H1 (cell line): ENCODE data around the gene RPIA. TPM values are rescaled to one million over a fixed set of nuclear protein-coding genes. Genes with fewer than 3 reads are reported as not detected.

ENCODE experiments used
- CTCF ChIA-PET: fragments of 300-600 bp; sonication (Branson Sonifier 250); formaldehyde crosslinking; loops from one replicate; lab custom pipeline; 2021; ENCODE audit not compliant: partially characterized antibody; lab: Charles Lee
- POLR2A ChIA-PET: fragments of 300-600 bp; sonication (Branson Sonifier 250); formaldehyde crosslinking; loops from one replicate; lab custom pipeline; 2021; ENCODE audit warnings: inconsistent platforms; ENCODE audit not compliant: partially characterized antibody; lab: Charles Lee
- DNase-seq, 2 experiments: peaks; one replicate each; pipeline versions ENCODE4 v3.0.0 to v3.0.0-alpha.2; 2010 to 2022; ENCODE audit warnings: low spot score in 2 of 2, low read depth in 1 of 2, mixed read lengths in 1 of 2
- FAIRE-seq: peaks from 2 replicates; lab custom pipeline; 2011; peaks lifted over from hg19 to GRCh38; lab: Jason Lieb, UNC
- H2AFZ ChIP-seq: 2 replicates; pipeline ENCODE4 v1.8.1; 2012; ENCODE audit warnings: low read length, inconsistent platforms
- H2AK5ac ChIP-seq: 2 replicates; pipeline ENCODE4 v1.6.1; 2013; ENCODE audit warnings: low read depth, low read length
- H2BK120ac ChIP-seq: replicated peaks from 2 replicates; pipeline ENCODE3; 2013; ENCODE audit warnings: low read depth, low read length, inconsistent platforms
- H2BK12ac ChIP-seq: 2 replicates; pipeline ENCODE4 v1.6.1; 2013; ENCODE audit warnings: low read depth, low read length
- H2BK15ac ChIP-seq: 2 replicates; pipeline ENCODE4 v1.6.1; 2013; ENCODE audit warnings: low read length
- H2BK20ac ChIP-seq: 2 replicates; pipeline ENCODE4 v1.6.1; 2013; ENCODE audit warnings: low read length
- H2BK5ac ChIP-seq: 2 replicates; pipeline ENCODE4 v1.6.1; 2013; ENCODE audit warnings: low read depth, low read length
- H3K14ac ChIP-seq: 2 replicates; pipeline ENCODE4 v1.6.1; 2013; ENCODE audit warnings: inconsistent platforms; ENCODE audit not compliant: insufficient read length
- H3K18ac ChIP-seq: 2 replicates; pipeline ENCODE4 v1.6.1; 2013; ENCODE audit warnings: low read length; ENCODE audit errors: extremely low read depth
- H3K23ac ChIP-seq: 2 replicates; pipeline ENCODE4 v1.6.1; 2013; ENCODE audit warnings: inconsistent platforms; ENCODE audit not compliant: insufficient read length
- H3K23me2 ChIP-seq: 2 replicates; pipeline ENCODE4 v1.6.1; 2013; ENCODE audit warnings: low read depth, low read length
- H3K27ac ChIP-seq: 2 replicates; pipeline ENCODE4 v1.6.1; 2011; ENCODE audit warnings: low read depth, low read length, inconsistent platforms
- H3K27me3 ChIP-seq, 4 experiments: replicated peaks in 1 of 4; 1 replicate in 1 of 4; 2 replicates in 3 of 4; pipeline versions ENCODE4 v1.6.1 to v1.8.1; 2011 to 2013; ENCODE audit warnings: low read length in 3 of 4, mild to moderate bottlenecking in 3 of 4, inconsistent platforms in 2 of 4, mixed read lengths in 2 of 4, moderate library complexity in 1 of 4; ENCODE audit not compliant: control insufficient read depth in 3 of 4, insufficient read depth in 3 of 4; ENCODE audit errors: extremely low read depth in 1 of 4
- H3K36me3 ChIP-seq, 4 experiments: 2 replicates each; pipeline versions ENCODE4 v1.6.1 to v1.8.1; 2011 to 2013; ENCODE audit warnings: mild to moderate bottlenecking in 4 of 4, low read length in 3 of 4, moderate library complexity in 2 of 4, control low read depth in 1 of 4, inconsistent platforms in 1 of 4; ENCODE audit not compliant: insufficient read depth in 4 of 4, control insufficient read depth in 2 of 4
- H3K4ac ChIP-seq: replicated peaks from 2 replicates; pipeline ENCODE3; 2013; ENCODE audit warnings: low read length, low read depth, mixed read lengths, inconsistent platforms; ENCODE audit not compliant: insufficient read length
- H3K4me1 ChIP-seq, 4 experiments: replicated peaks in 1 of 4; 1 replicate in 1 of 4; 2 replicates in 3 of 4; pipeline versions ENCODE4 v1.6.1 to v1.8.1; 2011 to 2013; ENCODE audit warnings: low read length in 3 of 4, inconsistent platforms in 2 of 4, mixed read lengths in 1 of 4; ENCODE audit not compliant: insufficient read depth in 4 of 4, control insufficient read depth in 3 of 4
- H3K4me2 ChIP-seq, 2 experiments: 2 replicates each; pipeline versions ENCODE4 v1.6.1 to v1.8.1; 2011 to 2013; ENCODE audit warnings: low read depth in 2 of 2, low read length in 2 of 2, control low read depth in 1 of 2, inconsistent platforms in 1 of 2, mild to moderate bottlenecking in 1 of 2; ENCODE audit not compliant: insufficient read depth in 1 of 2
- H3K4me3 ChIP-seq, 4 experiments: fragments of 200-600, 300-600 bp in 1 of 4; sonication (generic), shearing (Covaris generic), sonication (Bioruptor Twin) in 1 of 4; 2 replicates each; pipeline versions ENCODE4 v1.5.1 to v1.8.1; 2011 to 2016; ENCODE audit warnings: low read length in 4 of 4, low read depth in 3 of 4, control low read depth in 2 of 4, inconsistent platforms in 2 of 4, mild to moderate bottlenecking in 2 of 4, mixed read lengths in 1 of 4, moderate library complexity in 1 of 4; ENCODE audit not compliant: insufficient read depth in 2 of 4; ENCODE audit errors: extremely low read depth in 1 of 4
- H3K56ac ChIP-seq: replicated peaks from 2 replicates; pipeline ENCODE3; 2013; ENCODE audit warnings: low read depth, mild to moderate bottlenecking, mixed read lengths, low read length, inconsistent platforms; ENCODE audit not compliant: insufficient read length
- H3K79me1 ChIP-seq: 2 replicates; pipeline ENCODE4 v1.6.1; 2013; ENCODE audit warnings: low read depth, low read length, control low read depth
- H3K79me2 ChIP-seq, 2 experiments: 2 replicates each; pipeline versions ENCODE4 v1.6.1 to v1.8.1; 2012 to 2013; ENCODE audit warnings: low read length in 2 of 2, mild to moderate bottlenecking in 2 of 2, inconsistent platforms in 1 of 2; ENCODE audit not compliant: insufficient read depth in 2 of 2, control insufficient read depth in 1 of 2
- H3K9ac ChIP-seq, 4 experiments: replicated peaks in 1 of 4; 1 replicate in 1 of 4; 2 replicates in 3 of 4; pipeline versions ENCODE4 v1.6.1 to v1.8.1; 2011 to 2013; ENCODE audit warnings: low read depth in 3 of 4, low read length in 3 of 4, control low read depth in 2 of 4, mild to moderate bottlenecking in 2 of 4, moderate library complexity in 2 of 4, inconsistent platforms in 1 of 4; ENCODE audit errors: extremely low read depth in 1 of 4
- H3K9me3 ChIP-seq, 2 experiments: 2 replicates each; pipeline versions ENCODE4 v1.6.1 to v1.8.1; 2012 to 2013; ENCODE audit warnings: mild to moderate bottlenecking in 2 of 2, moderate library complexity in 2 of 2, control low read depth in 1 of 2, inconsistent platforms in 1 of 2, low read depth in 1 of 2, low read length in 1 of 2, mixed read lengths in 1 of 2; ENCODE audit not compliant: insufficient read depth in 2 of 2
- H4K20me1 ChIP-seq, 2 experiments: replicated peaks in 1 of 2; 2 replicates each; pipeline versions ENCODE3 to v1.8.1; 2011 to 2013; ENCODE audit warnings: inconsistent platforms in 2 of 2, low read length in 2 of 2, mild to moderate bottlenecking in 1 of 2; ENCODE audit not compliant: insufficient read depth in 2 of 2, control insufficient read depth in 1 of 2
- H4K5ac ChIP-seq: 2 replicates; pipeline ENCODE4 v1.6.1; 2013; ENCODE audit warnings: low read length, low read depth, mixed read lengths, inconsistent platforms; ENCODE audit not compliant: insufficient read length
- H4K8ac ChIP-seq: 2 replicates; pipeline ENCODE4 v1.8.0; 2013; ENCODE audit warnings: mild to moderate bottlenecking, moderate library complexity, low read length, inconsistent platforms; ENCODE audit not compliant: insufficient read depth; ENCODE audit errors: extremely low read depth
- H4K91ac ChIP-seq: replicated peaks from 2 replicates; pipeline ENCODE3; 2013; ENCODE audit warnings: low read length, mixed read lengths, inconsistent platforms; ENCODE audit not compliant: insufficient read length
- GABPA ChIP-seq: IDR thresholded peaks from 2 replicates; pipeline ENCODE4 v1.6.1; 2011; ENCODE audit warnings: mild to moderate bottlenecking, low read length, moderate library complexity, borderline replicate concordance; ENCODE audit not compliant: insufficient read depth
- GTF2F1 ChIP-seq: IDR thresholded peaks from 2 replicates; pipeline ENCODE4 v1.6.1; 2012; ENCODE audit warnings: low read depth, low read length, improper control_type of control experiment, borderline replicate concordance
- TAF7 ChIP-seq: optimal IDR thresholded peaks from 2 replicates; pipeline ENCODE3; 2011; ENCODE audit warnings: low read depth, mild to moderate bottlenecking, inconsistent platforms, low read length, moderate library complexity, borderline replicate concordance
- TBP ChIP-seq: IDR thresholded peaks from 2 replicates; pipeline ENCODE4 v1.6.1; 2011; ENCODE audit warnings: low read depth, low read length, improper control_type of control experiment
- WGBS, 2 experiments: shearing (Covaris generic) in 1 of 2; methylation state at CpG; one replicate each; pipeline versions ENCODE4 v1.1.6 to v1.1.7; 2013 to 2015; ENCODE audit warnings: low lambda C conversion rate in 2 of 2, mixed read lengths in 2 of 2, inconsistent platforms in 1 of 2, low coverage in 1 of 2, missing lambda C conversion rate in 1 of 2; ENCODE audit not compliant: insufficient replicate concordance in 2 of 2, insufficient coverage in 1 of 2, insufficient read length in 1 of 2; ENCODE audit errors: extremely low coverage in 1 of 2, missing lambda C conversion rate in 1 of 2; 5-methylcytosine and 5-hydroxymethylcytosine counted together
- polyA plus RNA-seq, 7 experiments: library from polyadenylated mRNA; depleted of rRNA in 3 of 7; stranded (reverse) in 5 of 7; unstranded in 2 of 7; fragments of >200 nt in 5 of 7; fragments of 200-250 nt in 2 of 7; gene quantifications; 1 replicate in 5 of 7; 2 replicates in 1 of 7; 4 replicates in 1 of 7; pipeline versions ENCODE4 v1.2.1 to v1.2.3, GENCODE V29; 2011 to 2013; ENCODE audit warnings: missing spikeins in 2 of 7, mixed read lengths in 2 of 7
- total RNA-seq: library from RNA; stranded (reverse); fragmentation: NEBNext Ultra II Directional; extraction: Animal tissue kit (Norgen Biotek cat#: 25700); gene quantifications from 2 replicates; pipeline ENCODE4 v1.2.1, GENCODE V29; 2021

The RPIA gene
- total and polyA plus RNA-seq, 2 of the 8 experiments (the other 6 are each of a cell fraction or from before 2014, with no cell fraction given) = 13.1 to 24.0 TPM

DNA sequence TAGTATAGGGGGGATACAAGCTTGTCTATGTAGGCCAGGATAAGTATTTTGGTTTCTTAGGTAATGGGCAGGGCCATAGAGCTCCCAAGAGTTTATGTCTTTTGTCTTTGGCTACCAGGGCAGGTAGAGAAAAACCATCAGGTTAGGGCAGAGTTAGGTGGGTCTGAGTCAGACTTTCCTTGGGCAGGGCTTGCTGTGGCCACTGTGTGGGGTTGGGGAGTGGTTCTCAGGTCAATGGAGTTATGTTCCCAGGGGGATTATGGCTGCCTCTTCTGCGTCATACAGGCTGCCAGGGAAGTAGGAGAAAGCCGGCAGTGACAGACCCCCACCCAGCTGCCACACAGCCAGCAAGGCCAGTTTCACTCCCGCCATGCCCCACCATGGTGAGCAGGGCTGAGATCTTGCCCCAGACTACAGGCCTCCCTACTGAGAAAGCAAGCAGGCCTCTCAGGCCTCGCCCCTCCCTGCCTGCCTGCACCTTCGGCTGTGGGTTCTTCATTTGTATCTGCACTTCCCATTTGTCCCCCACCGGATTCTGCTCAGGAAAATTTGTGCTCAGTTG is 55.5 kb downstream of the RPIA start:
- H3K27me3 ChIP-seq = no peaks in the 10 kb centered on the region
- no peak overlapping the region for H2BK12ac ChIP-seq
- no peaks in the 10 kb centered on the region for H3K9me3 ChIP-seq
- POLR2A ChIA-PET = interaction anchor here (1.0 kb wide), 1 partner anchor 9 kb away, joined by 3 read pairs; no protein-coding TSS in a partner anchor
- FAIRE-seq = no peak
- H4K5ac ChIP-seq = no peak overlapping the region
- no peak overlapping the region for H3K14ac ChIP-seq
- H3K9ac ChIP-seq = no peak overlapping the region
- no peak overlapping the region for H4K8ac ChIP-seq
- peaks cover 0 to 7% (median 1%) of the 10 kb centered on the region in 4 experiments; a peak in 2 of 7 replicates for H3K4me1 ChIP-seq
- H3K4me3 ChIP-seq = no peak overlapping the region
- CTCF ChIA-PET = interaction anchor here (1.6 kb wide), 1 partner anchor 9 kb away, joined by 4 read pairs; no protein-coding TSS in a partner anchor
- H3K27ac ChIP-seq = no peak overlapping the region
- H2BK15ac ChIP-seq = no peak overlapping the region
- H4K91ac ChIP-seq = no peak overlapping the region
- no peak overlapping the region for H2AK5ac ChIP-seq
- H3K18ac ChIP-seq = no peak overlapping the region
- H3K4ac ChIP-seq = no peak overlapping the region
- 94% methylated on average over 6 of the region's 6 CpGs; no CpG with 5 or more reads in 1 of the 2 experiments for WGBS, 2 experiments
- no peak overlapping the region for H2BK20ac ChIP-seq
- H3K4me2 ChIP-seq = no peak overlapping the region
- no peak for TF ChIP-seq TAF7
- no peak for TF ChIP-seq GABPA
- TF ChIP-seq TBP = no peak
- no peak for TF ChIP-seq GTF2F1
- TF ChIP-seq, all 59 proteins: peak for 0
- H3K79me1 ChIP-seq = peaks cover 3% of the 10 kb centered on the region; the same call in 1 of the 2 replicates
- H3K36me3 ChIP-seq = peaks cover 2 to 7% (median 5%) of the 10 kb centered on the region in 4 experiments; a peak in 4 of 8 replicates
- H3K23ac ChIP-seq = no peak overlapping the region
- DNase-seq = no peak
- no peak overlapping the region for H2BK5ac ChIP-seq
- H3K79me2 ChIP-seq = peaks cover 0 to 8% of the 10 kb centered on the region in 2 experiments; a peak in 1 of 4 replicates
- H3K23me2 ChIP-seq = no peaks in the 10 kb centered on the region
- H3K56ac ChIP-seq = no peak overlapping the region
- no peak overlapping the region for H2AFZ ChIP-seq
- H4K20me1 ChIP-seq = no peaks in the 10 kb centered on the region
- H2BK120ac ChIP-seq = no peak overlapping the region
